ENCODE data around the gene PMPCA.
"Not testable (repeated sequence)": the region's sequence is repeated elsewhere in the genome, so short reads cannot be mapped to it uniquely, and the experiment has no call there.

Gene PMPCA

GRCh38 chr9:136394312-136395019 lies 16.0 kb upstream of the PMPCA start:
- no peak for DNase-seq (ENCODE audit: low read depth, low spot score)

- no peak for DNase-seq (ENCODE audit: low read depth, low spot score)
Measured at GRCh38 chr9:136395020-136395340, 15.5 kb upstream of the PMPCA start.

GRCh38 chr9:136395345-136396218 lies 14.9 kb upstream of the PMPCA start:
- DNase-seq (ENCODE audit: low read depth, low spot score), result no peak

- DNase-seq (ENCODE audit: low read depth, low spot score), result no peak
Measured at GRCh38 chr9:136396219-136396515, 14.3 kb upstream of the PMPCA start.

DNA sequence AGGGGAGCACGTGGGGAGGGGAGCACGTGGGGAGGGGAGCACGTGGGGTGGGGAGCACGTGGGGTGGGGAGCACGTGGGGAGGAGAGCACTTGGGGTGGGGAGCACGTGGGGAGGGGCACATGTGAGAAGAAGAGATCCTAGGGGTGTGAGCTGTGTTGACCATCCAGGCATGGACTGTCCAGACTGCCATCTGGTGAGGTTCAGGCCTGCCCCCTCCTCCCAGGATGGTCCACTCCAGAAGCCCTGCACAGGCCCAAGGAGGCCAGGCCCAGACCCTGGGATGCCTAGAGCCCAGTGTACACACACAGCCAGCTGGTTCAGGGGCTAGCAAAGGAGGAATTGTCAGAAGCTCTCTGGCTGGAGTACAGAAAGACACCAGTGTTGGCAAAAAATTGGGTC lies 12.8 kb upstream of the PMPCA start:
- DNase-seq (ENCODE audit: low read depth, low spot score), result no peak

- no peak for DNase-seq (ENCODE audit: low read depth, low spot score)
Measured at GRCh38 chr9:136398286-136398685, 12.2 kb upstream of the PMPCA start.

DNA sequence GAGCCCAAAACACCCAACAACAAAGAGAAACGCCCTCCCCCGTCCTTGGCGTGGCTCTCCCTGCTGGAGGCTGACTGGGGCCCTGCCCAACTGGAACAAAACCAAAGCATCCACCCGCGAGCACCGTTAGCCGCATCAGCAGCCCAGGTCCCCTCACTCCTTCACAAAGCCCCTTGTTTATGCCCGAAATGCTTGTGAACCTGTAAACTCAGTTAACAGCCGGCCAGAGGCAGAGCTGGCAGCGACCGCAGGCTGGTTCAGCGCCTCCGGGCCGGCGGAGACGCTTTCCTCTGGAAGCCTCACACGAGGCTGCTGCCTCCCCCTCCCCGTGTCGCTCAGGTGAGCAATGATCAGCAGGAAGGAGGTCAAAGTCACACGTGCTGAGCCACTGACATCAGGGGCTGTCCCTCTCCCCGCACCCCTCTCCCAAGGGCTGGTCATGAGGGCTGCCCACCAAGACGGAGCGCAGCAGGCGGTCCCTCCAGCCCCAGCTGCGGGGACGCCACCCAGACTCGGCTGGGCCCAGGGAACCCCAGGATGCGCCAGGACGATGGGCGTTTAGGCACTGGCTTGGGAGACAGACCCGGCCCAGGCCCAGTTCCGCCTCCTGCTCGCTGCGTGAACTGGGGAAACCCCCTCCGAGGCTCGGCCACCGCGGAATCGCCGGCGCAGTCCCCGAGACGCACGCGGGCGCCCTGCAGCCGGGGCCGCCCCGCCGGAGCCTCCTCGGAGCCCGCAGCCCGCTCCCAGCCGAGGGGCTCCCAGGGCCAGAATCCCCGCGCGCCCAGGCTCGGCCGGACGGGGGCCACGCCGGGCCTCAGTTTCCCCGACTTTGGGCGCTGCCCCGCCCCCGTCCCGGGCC lies 11.1 kb upstream of the PMPCA start:
- DNase-seq (ENCODE audit: low read depth, low spot score), result no peak

- peak; percentile 78 for DNase-seq (ENCODE audit: low read depth, low spot score)
Measured at GRCh38 chr9:136400038-136400834, 10.2 kb upstream of the PMPCA start, which contains the start of gene SNAPC4. TSS of gene SNAPC4 (minus strand) at chr9:136400170. CDS start at chr9:136398428, 1,742 bp downstream.

DNA sequence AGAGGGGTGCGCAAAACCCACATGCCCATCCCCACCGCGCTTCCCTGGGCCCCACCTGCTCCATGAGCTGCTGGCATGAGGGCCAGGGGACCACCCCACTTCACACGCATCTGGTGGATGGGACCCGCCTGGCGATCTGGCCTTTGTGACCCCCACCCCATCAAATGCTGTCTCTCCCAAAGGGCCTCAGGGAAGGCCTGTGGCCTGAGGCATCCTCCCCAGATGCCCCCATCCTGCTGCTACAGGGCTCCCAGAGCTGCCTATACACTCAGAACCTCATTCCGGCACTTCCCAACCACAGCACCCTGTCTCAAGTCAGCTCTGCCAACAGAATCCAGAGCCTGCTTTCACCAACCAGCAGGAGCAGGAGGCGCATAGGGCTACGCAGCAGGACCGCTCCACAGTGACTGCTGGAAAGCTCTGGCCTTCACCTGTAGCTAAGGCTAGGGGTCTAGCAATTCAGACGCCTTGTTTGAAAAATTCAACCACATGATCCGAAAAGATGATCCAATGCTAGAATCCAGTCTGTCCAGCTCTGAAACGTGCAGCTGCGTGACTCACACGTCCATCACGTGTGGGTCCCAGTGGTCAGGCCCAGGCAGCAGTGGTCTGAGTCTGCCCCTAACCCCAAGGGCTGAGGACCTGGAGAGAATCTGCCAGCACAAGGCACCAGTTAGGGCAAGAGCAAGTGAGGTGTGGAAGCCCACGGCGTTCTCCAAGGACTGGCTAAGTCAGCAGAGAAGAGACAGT lies 9.1 kb upstream of the PMPCA start:
- DNase-seq (ENCODE audit: low read depth, low spot score), result no peak

- DNase-seq (ENCODE audit: low read depth, low spot score), result no peak
Measured at GRCh38 chr9:136402067-136402466, 8.4 kb upstream of the PMPCA start.

DNA sequence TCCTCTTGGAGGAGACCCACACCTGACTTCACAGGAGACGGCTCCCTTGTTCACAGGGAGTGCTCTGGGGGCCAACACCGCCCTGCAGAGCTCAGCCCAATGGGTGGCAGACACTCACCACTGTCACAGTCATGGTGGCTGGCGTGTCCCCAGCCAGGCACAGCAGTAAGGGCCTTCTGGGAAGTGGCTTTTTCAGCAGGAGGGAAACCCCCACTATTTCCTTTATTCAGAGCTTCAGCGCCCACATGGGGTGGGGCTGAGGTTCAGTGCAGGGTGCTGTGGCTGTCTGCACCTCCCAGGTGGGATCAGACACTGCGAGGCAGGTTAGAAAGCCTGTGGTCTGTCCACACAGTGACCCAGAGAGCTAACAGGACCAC lies 6.9 kb upstream of the PMPCA start:
- peak; percentile 62 for DNase-seq (ENCODE audit: low read depth, low spot score)

DNA sequence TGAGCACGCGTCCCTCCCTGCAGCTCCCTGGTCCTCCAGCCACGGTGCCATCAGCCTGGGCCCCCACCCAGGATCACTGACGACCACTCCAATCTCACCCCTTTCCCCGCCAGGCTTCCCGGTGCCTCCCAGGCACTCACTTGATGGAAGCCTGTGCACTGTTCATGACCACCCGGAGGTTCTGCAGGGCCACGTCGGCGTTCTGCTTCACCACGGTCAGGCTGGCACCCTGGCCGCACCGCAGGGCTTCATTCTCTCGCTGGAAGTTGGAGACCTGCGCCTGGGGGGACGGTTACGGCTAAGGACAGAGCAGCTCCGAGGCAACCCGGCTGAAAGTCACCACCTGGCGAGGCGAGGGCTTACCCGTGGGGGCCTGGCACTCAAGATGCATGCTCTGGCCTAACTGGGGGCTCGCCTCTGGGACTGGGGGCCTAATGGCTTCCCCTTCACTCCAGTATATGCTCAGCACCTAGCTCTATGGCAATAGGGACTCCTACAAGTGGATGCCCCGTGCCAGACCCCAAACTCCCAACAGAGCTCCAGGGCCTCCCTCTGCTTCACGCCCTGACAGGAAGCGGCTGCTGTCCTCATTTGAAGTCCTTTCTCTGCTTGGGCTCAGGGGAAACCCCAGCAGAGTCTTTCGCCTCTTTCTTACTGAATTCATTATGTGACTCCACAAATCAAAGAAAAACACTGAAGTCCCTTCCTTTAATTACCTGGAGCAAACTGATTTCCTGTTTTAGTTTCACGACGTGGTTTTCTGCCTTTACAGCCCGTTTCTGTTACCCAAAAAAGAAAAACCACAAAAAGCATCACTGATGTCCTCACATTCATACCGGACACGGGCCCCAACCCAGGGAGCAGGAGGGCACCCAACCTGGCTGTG lies 6.3 kb upstream of the PMPCA start:
- DNase-seq (ENCODE audit: low read depth, low spot score), result no peak

DNA sequence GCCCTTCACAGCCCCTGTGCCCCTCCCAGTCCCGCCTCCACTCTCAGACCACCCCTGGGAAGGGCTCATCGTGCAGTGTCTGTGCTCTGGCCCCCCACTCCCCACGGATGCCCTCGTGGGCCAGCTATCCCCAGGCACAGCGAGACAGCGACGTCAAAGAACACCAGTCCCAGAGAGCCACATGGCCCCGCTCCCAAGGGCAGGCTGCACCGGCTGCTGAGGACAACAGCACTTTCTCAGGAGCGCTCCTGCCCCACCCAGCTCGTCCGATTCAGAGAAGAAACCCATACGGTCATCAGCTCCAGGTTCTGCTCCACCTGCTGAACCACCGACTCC lies 5.7 kb upstream of the PMPCA start:
- no peak for DNase-seq (ENCODE audit: low read depth, low spot score)

- no peak for DNase-seq (ENCODE audit: low read depth, low spot score)
Measured at GRCh38 chr9:136405481-136405880, 5.0 kb upstream of the PMPCA start.

DNA sequence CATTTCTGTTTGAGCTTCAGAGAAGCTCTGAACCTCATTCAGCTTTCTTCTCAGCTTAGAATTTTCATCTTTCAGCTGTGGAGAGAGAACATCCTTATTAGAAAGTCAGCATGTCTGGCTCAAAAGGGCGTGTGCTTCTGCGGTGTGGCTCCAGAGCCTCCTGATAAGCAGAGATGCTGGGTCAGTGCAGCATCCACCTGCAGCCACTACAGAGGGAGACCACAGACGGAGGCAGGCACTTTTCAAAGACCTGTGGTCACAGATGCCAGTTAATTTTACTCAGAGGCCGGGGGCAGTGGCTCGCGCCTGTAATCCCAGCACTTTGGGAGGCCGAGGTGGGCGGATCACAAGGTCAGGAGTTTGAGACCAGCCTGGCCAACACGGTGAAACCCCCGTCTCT lies 4.6 kb upstream of the PMPCA start:
- DNase-seq (ENCODE audit: low read depth, low spot score), result not testable (repeated sequence)

DNA sequence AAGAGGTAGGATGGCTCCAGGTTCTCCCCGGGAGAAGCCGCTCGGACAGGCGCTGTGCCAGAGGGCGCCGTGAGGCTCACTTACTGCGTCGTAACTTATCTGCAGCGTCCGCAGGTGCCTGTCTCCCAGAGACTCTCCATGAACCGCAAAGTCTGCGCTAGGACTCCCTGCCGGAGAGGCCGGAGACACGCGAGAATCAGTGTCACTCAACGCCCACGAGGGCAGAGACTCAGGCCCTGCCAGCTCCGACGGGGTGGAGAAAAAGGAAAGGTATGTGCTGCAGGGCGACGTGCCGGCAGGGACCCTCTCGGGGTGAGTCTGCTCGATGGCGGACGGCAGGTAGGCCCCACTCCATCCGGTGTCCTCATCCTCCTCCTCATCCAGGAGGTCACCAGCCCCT lies 3.4 kb upstream of the PMPCA start:
- not testable (repeated sequence) for DNase-seq (ENCODE audit: low read depth, low spot score)

- DNase-seq (ENCODE audit: low read depth, low spot score), result no peak
Measured at GRCh38 chr9:136407911-136408310, 2.5 kb upstream of the PMPCA start.

- no peak for DNase-seq (ENCODE audit: low read depth, low spot score)
Measured at GRCh38 chr9:136409557-136410455, 652 bp upstream of the PMPCA start.

DNA sequence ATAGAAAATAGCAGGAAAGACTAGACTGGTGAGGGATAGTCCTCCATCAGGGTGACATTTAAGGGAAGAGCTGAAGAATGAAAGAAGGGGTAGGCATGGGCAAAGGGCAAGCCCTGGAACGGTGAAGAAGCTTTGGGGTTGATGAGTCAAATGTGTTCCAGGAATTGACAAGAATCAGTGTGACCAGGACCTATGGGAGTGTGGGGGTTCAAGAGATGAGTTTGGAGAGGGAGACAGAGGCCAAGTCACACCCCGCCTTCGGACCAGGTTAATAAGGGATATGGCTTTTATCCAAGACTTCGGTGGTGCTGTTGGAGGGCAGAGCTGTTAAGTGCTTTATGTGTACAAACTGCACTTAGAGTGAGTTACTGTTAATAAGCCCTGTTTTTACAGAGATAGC lies 920 bp downstream of the PMPCA start:
- no peak for DNase-seq (ENCODE audit: low read depth, low spot score)

Data from activated CD4-positive, CD25-positive, alpha-beta regulatory T cell treated with anti-CD3 and anti-CD28 coated beads, Interleukin-2, amount 50 U/mL, for 16 hours (primary cell).